H1 (cell line): ENCODE results near the gene TPRN. TPM values are rescaled to one million over a fixed set of nuclear protein-coding genes. Genes with fewer than 3 reads are reported as not detected.

Source experiments
- BCL11A ChIP-seq, 2 experiments: IDR thresholded peaks; one replicate each; pipeline ENCODE4 v1.6.1; 2011; ENCODE audit warnings: low read depth in 2 of 2, low read length in 2 of 2, mild to moderate bottlenecking in 2 of 2
- CBX5 ChIP-seq: fragments of 300-800, 300-1000 bp; sonication (generic); IDR thresholded peaks from 2 replicates; pipeline ENCODE4 v1.7.1; 2016; ENCODE audit warnings: antibody characterized with exemption, low read length, low read depth
- HDAC2 ChIP-seq, 2 experiments: fragments of 300-600 bp in 1 of 2; sonication (generic) in 1 of 2; IDR thresholded peaks; 2 replicates each; pipeline ENCODE4 v1.6.1; 2011 to 2012; ENCODE audit warnings: low read depth in 2 of 2, low read length in 2 of 2, mild to moderate bottlenecking in 2 of 2, moderate library complexity in 2 of 2, borderline replicate concordance in 1 of 2, inconsistent platforms in 1 of 2
- SAP30 ChIP-seq: fragments of 300-600 bp; sonication (generic); IDR thresholded peaks from 2 replicates; pipeline ENCODE4 v1.7.1; 2012; ENCODE audit warnings: low read length, moderate library complexity, mild to moderate bottlenecking, inconsistent platforms; ENCODE audit not compliant: insufficient read depth, insufficient replicate concordance
- SUZ12 ChIP-seq: fragments of 200-600 bp; sonication (generic); IDR thresholded peaks from 2 replicates; pipeline ENCODE4 v1.6.1; 2012; ENCODE audit warnings: mild to moderate bottlenecking, inconsistent platforms, low read length, moderate library complexity, mixed read lengths
- TCF12 ChIP-seq: IDR thresholded peaks from 2 replicates; pipeline ENCODE4 v1.6.1; 2011; ENCODE audit warnings: low read depth, mild to moderate bottlenecking, low read length
- polyA plus RNA-seq, 7 experiments: library from polyadenylated mRNA; depleted of rRNA in 3 of 7; stranded (reverse) in 5 of 7; unstranded in 2 of 7; fragments of >200 nt in 5 of 7; fragments of 200-250 nt in 2 of 7; gene quantifications; 1 replicate in 5 of 7; 2 replicates in 1 of 7; 4 replicates in 1 of 7; pipeline versions ENCODE4 v1.2.1 to v1.2.3, GENCODE V29; 2011 to 2013; ENCODE audit warnings: missing spikeins in 2 of 7, mixed read lengths in 2 of 7
- total RNA-seq: library from RNA; stranded (reverse); fragmentation: NEBNext Ultra II Directional; extraction: Animal tissue kit (Norgen Biotek cat#: 25700); gene quantifications from 2 replicates; pipeline ENCODE4 v1.2.1, GENCODE V29; 2021
- TF ChIP-seq, protein P1 (sequence below): IDR thresholded peaks from 2 replicates; pipeline ENCODE4 v1.6.1; 2011; ENCODE audit warnings: low read depth, mild to moderate bottlenecking, low read length; ENCODE audit not compliant: insufficient read depth

The TPRN gene
- total and polyA plus RNA-seq, 2 of the 8 experiments (the other 6 are each of a cell fraction or from before 2014, with no cell fraction given) = 9.7 to 23.2 TPM

DNA sequence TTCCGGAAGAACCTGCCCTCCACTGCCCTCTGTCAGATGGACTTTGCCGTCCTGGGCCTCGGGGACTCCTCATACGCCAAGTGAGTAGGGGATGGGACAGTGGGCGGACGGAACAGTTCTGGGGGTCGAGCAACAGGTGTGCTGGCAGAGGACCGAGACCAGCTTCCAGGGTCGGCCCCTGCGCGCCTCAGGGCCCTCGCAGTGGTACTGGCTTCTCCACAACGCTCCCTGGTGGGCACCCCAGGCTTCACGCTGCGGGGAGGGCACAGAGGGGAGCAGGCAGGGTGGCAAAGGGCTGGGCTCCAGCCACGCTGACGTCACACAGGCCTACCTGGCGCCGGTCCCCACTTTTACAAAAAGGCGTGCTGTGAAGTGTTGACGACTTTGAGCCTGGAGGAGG, 12.0 kb upstream of the TPRN start (continued):
- TF ChIP-seq, protein P1, sequence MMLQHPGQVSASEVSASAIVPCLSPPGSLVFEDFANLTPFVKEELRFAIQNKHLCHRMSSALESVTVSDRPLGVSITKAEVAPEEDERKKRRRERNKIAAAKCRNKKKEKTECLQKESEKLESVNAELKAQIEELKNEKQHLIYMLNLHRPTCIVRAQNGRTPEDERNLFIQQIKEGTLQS = no peak
- no peak for TF ChIP-seq SAP30
- TF ChIP-seq HDAC2 (IDR thresholded peaks at IDR 0.05; ENCODE audit: borderline replicate concordance in 1 of 2, low read depth in 2 of 2, low read length in 2 of 2) = no peak
- TF ChIP-seq TCF12 = no peak
- no peak for TF ChIP-seq CBX5
- TF ChIP-seq SUZ12 = no peak
- TF ChIP-seq BCL11A (IDR thresholded peaks at IDR 0.05; ENCODE audit: low read depth in 2 of 2, low read length in 2 of 2) = no peak
